Suppressor macrophage (primary cell): Measurements from ENCODE around the gene ITM2C.
A peak's percentile ranks its signal among the peaks of the same experiment; 100 is the strongest.

ENCODE experiments used
- DNase-seq, 4 experiments: peaks; one replicate each; pipeline ENCODE4 v3.0.0-alpha.2; 2020 to 2022

The ITM2C gene

GRCh38 chr2:230908595-230909191 lies 44.0 kb downstream of the ITM2C start:
- peak; percentile 62 to 81 (median 72) for DNase-seq

DNA sequence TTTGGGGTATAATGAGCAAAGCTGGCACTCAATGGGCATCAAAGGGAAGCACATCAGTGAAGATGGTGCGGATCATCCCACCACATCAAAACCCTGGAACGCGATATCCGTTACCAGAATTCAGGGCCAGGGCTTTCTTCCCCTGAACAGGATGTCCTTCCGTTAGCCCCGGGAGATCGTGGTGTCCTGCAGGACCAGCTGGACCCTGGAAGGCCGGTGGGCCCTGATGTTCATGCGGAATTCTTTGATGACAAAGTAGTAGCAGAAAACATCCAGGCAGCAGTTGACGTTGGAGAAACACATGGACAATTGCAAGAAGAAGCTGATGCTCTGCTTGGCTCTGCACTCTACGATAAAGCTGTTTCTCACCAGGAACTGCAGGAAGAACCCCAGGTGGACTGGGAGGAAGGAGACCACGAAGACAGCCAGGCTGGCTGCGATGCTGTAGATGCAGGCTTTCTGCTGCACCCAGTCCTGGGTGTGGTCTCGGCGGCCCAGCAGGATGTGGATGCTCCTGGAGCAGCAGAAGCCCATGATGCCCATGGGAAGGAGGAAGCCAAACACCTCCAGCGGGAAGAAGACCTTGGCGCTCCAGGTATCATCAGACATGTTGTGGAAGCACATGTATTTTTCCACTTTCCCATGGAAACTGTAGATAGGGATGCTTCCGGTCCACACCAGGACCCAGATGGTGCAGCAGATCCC lies 45.3 kb downstream of the ITM2C start:
- no peak for DNase-seq

DNA sequence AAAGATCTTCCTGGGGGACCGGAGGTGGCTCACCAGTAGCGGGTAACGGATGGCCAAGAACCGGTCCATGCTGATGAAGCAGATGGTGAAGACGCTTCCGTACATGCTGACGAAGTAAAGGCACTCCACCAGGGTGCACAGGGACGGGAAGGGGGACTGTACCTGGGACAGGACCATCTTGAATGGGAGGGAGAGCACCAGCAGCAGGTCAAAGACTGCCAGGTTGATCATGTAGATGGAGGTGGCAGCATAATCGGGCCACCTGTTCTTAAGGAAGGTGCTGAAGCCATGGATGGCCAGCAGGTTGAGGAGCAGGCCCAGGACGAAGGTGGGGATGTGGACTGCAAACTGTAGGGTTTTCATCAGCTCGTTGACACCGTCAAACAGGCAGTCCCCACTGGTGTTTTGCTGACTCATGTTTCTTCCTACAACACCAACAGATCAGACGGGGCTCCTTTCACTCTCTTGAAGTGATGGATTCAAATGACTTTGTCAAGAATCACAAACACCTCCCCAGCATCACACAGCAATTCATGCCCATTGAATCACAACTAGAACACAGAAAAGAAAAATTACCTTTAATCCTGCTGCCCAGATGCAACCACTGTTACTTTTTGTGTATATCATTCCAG lies 45.9 kb downstream of the ITM2C start:
- DNase-seq = no peak

DNA sequence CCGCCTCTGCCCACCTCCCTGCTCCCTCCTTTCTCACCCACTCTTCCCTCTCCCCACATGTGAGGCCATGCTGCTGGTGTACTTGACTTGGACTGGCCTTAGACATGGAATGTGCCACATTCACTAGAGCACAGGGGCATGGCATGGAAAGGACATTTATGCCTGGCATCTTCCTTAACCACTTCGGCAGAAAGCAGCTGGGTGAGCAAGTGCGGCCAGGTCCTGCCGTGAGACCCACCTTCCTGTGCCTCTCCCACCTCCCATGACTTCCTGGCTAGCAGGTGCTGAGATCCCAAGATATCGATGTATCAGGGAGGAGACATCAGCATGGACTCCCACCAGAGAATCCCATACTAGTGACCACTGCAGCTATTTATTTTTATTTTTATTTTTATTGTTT lies 47.3 kb downstream of the ITM2C start:
- DNase-seq = no peak

DNA sequence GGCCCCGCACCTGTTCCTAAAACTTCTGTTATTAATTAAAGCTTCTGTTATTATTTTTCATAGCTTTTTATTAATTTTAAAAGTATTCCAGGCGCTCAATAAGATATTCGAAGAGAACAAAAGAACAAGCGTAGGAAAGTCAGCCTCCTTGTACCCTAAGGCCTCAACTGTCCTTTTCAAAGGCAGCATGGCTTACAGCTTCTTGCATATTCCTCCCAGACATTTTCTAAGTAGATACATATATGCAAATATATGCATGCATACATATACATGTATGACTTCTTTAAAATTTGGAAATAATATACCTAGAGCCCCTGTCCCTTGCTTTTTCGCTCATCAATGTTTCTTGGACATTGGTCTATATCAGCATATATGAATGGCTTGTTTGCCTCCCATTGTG lies 48.0 kb downstream of the ITM2C start:
- DNase-seq = no peak

DNA sequence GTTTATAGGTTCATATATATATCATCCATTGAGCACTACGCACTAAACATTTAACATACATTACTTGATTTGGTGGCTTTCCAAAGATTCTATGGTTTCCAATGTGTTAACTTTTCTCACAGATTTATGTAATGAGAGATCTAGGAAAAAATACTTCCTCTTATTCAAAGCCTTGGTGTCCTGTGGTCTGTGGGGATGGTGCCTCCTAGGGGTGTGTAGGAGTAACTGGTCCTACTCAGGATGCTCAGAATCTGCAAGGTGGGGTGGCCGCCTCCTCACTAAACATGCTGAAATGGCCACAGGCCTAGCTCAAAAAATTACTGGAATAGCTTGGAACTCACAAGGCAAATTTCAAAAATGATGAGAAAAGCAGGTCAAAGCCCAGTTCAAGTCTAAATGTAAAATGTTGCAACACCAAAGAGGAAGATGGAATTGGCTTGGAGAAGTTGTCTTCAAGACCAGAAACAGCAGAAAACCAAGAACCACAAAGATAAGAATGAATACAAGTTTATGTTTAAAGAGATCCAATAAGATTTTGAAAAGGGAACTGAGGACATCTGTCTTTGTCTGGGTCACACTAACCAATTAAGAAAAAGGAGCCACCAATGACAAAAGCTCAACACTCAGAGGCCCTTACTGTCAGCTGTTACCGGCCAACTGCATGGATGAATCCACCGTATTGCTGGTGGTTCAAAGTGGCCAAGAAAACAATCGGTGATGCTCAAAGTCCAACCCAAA lies 48.8 kb downstream of the ITM2C start:
- DNase-seq = peak; percentile 66 to 84 (median 84)

DNA sequence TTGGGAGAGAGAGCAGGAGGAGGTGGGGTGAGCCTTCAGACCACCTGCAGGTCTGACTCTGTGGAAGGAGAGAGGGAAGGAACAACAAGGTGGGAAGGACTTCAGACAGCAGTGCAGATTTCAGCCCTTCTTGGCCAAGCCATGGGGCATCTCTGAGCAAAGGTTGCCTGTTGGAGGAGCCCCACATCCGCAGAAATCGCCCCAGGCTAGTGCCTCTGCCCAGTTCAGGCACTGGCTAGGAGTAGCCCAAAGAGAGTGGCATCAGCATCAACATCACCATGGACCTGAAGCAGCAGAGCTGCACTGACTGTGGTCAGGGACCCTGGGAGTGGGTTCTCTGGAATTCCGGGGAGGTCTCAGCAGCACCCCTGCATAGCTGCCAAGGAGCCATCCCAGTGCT lies 50.1 kb downstream of the ITM2C start:
- DNase-seq = no peak

DNA sequence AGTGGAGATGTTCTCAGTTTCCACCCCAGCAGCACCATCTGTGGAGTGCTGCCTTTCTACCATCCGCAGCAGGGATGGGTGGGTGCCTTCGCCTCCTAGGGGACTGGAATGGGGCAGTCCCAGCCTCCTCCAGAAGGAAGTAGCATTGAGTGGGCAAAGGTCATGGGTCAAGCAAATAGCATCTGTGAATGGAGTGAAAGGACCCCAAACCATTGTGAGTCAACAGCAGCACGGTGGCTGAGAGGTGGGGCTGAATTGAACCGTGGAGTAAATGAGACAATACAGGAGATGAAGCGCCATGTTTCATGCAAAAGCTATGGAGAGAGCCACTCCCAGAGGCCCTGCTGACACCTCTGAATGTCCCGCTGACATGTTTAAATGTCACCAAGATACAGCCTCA lies 50.6 kb downstream of the ITM2C start:
- no peak for DNase-seq

- no peak for DNase-seq
Observed at GRCh38 chr2:230916218-230916617, 51.5 kb downstream of the ITM2C start.

- no peak for DNase-seq
Observed at GRCh38 chr2:230919240-230919639, 54.5 kb downstream of the ITM2C start.

GRCh38 chr2:230919681-230920080 lies 54.9 kb downstream of the ITM2C start:
- no peak for DNase-seq

GRCh38 chr2:230920167-230920566 lies 55.4 kb downstream of the ITM2C start:
- no peak for DNase-seq

DNA sequence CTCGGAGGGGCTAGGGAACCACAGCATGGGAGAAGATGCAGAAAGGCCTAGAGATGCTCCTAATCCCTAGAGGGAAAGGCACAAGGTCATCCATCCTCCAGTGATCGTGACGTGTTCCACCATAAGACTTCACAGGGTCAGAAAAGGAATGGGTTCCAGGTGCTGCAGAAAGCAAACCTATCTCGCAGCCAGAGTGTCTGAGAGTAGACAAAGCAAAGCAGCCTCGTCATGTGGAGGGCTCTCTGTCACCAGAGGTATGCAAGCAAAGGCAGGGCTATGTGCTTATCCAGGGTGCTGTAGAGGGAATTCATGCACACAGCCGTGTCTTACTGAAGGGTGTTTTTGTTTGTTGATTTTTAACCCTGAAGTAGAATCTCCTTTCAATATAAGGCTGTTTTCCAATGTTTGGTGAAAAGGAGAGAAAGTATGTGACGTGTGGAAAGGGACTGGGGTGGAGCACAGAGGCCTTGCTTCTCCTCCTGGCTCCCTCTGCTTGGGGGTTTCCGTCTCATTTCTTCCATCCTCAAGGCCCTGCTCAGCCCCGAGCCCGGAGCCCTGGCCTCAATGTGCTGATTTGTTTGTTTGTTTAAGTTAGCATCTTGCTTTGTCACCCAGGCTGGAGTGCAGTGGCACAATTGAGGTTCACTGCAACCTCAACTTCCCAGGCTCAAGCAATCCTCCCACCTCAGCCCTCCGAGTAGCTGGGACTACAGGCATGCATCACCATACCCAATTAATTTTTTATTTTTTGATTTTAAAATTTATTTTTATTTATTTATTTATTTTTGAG lies 57.3 kb downstream of the ITM2C start:
- no peak for DNase-seq

- no peak for DNase-seq
Observed at GRCh38 chr2:230922951-230923717, 58.4 kb downstream of the ITM2C start.

- no peak for DNase-seq
Observed at GRCh38 chr2:230924092-230924469, 59.3 kb downstream of the ITM2C start.

- peak; percentile 89 to 93 (median 90) for DNase-seq
Observed at GRCh38 chr2:230924470-230925341, 60.0 kb downstream of the ITM2C start, which contains the start of gene GPR55. Gene GPR55, minus strand, starts transcription at chr2:230925242. Its CDS starts 14,280 bp downstream, at chr2:230910962.

DNA sequence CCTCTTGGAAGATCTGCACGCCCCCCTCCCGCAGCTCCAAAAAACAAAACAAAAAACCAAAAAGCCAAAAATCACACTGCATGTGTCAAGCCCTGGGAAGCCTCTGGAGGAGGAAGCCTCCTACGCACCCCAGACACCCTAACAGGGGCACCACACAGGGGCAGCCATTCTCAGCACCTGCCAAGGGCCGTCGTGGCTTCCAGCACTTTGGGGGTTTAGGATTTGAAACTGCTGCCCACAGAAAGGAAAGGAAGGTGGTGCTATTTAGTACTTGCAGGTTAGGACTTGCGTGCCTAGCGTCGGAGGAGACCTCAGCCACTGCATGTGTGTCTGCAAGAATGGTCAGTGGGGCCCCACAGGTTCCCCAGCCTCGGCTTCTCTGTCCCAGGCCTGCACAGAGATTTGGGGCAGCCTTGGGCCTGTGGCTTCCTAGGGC lies 60.7 kb downstream of the ITM2C start:
- DNase-seq = peak in 1 of 4 experiments; percentile 22

DNA sequence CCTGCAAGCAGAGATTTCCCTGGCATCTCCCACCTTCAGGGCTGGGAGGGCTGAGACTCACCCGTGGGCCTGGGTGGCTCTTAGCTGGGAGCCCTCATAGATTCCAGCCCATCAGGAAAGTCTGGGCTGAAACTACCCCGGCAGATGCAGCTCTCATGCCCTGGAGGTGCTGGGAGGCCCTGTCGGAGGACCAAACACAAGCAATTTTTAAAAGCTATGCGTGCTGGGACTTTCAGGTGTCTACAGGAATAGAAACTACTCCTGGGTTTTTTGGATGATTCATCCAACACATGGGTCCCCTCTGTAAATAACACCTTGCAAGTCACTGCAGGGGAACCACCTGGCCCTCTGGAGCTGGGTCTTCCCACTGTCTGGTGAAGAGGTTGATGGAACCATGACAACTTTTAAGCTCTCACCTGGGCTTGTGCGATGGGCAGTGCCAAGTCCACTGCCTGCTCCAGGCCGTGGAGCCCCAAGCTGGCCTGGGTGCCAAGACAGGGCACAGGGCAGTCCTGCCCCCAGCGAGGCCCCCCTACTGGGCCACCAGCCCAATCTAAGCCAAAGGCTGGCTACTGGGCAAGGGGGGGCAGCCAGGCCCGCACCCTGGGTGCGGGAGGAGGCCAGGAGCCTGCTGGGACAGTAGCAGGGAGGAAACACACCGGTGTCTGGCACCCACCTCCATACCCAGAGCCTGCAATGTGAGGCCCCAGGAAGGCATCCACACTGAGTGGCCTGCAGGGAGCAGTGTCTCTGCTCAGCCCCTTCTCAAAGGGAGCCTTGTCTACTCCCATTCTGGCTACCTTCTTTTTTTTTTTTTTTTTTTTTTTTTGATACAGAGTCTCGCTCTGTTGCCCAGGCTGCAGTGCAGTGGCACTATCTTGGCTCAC lies 61.4 kb downstream of the ITM2C start:
- DNase-seq = no peak

DNA sequence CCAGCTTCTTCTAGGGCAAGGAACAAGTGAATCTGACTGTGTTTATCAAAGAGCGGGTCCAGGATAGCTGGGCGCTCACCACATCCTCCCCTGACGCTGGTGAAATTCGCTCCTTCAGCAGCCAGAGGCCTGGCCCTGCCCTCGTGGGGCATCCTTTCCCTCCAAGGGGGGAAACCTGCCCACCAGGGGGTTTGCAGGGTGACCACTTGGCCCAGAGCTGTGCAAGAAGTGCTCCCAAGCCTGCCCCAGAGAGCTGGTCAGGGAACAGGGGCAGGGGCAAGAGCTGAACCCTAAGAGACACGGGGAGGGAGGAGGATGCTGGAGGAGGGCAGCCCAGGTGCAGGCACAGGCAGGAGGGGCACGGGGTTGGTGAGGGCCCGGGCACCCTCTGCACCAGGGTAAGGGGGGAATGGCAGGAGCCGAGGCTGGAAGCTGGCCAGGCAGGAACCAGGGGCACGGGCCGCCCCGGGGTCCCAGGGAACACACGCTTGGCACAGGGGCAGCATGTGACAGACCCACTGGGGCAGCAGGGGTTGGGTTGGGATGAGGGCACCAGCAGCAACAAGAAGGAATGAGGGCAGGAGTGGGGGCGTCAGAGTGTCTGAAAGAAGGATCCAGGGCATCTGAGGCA lies 63.1 kb downstream of the ITM2C start:
- DNase-seq = no peak
